IPS DF 4.7 (cell line): Measurements from ENCODE around the gene PXK.
"Not testable (repeated sequence)": the region's sequence is repeated elsewhere in the genome, so short reads cannot be mapped to it uniquely, and the experiment has no call there.

Experiments
- DNase-seq: peaks from one replicate; pipeline ENCODE4 v3.0.0-alpha.2; 2013; ENCODE audit warnings: low spot score; ENCODE audit errors: extremely low read depth

Gene PXK

GRCh38 chr3:58323529-58324390 is 8.9 kb upstream of the PXK start:
- DNase-seq = no peak

DNA sequence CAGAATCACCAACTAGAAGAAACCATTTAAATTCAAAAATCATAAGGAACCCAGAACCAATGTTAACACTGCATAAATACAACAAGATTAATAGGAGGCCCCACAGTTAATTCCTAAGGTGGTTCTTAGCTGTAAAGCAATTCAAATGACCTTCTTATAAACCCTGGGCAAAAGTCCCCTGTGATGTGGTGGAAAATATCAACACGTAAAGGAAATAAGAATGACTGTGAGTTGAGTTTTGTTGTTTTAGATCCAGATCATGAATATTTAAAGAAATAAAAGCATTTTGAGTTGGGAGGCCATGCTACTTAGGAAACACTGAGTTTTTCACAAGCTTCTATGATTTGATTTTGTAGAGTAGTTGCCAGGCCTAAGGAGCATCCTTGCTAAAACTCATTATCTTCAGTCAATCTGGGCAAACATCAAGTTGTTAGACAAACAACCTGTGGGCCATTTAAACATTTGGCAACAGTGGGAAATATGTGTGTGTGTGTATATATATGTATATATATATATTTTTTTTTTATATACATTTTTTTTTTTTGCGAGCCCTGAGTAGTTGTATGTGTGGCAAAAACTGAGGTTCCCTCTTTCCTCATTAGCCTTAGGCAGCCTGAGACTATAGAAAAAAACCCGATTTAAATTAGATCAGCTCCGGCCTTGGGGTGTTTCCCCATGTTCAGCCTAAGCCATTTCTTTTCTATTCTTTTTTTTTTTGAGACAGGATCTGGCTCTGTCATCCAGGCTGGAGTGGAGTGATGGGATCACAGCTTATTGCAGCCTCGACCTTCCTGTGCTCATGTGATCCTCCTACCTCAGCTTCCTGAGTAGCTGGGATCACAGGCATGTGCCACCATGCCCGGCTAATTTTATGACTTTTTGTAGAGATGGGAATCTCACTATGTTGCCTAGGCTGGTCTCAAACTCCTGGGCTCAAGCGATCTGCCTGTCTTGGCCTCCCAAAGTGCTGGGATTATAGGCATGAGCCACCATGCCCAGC is 8.0 kb upstream of the PXK start:
- no peak for DNase-seq

DNA sequence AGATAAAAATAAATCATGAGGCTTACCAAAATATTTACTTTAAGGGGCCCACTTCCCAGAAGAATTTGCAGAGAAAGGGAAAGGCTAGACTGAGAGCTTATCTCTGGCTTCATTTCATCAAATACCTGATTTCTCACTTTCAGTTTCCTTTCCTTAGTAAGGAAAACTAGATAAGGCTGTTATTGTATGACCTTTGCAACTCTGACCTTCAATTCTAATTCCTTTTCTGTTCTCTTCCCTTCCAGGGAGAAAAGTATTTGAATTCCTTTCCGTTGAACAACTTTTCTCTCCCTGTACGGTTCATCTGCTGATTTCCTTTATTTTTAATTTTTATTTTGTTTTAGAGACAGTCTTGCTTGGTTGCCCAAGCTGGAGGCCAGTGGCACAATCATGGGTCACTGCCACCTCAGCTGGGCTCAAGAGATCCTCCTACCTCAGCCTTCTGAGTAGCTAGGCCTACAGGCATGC is 7.1 kb upstream of the PXK start:
- no peak for DNase-seq

- DNase-seq = no peak
Observed at GRCh38 chr3:58326267-58326900, 6.3 kb upstream of the PXK start.

DNA sequence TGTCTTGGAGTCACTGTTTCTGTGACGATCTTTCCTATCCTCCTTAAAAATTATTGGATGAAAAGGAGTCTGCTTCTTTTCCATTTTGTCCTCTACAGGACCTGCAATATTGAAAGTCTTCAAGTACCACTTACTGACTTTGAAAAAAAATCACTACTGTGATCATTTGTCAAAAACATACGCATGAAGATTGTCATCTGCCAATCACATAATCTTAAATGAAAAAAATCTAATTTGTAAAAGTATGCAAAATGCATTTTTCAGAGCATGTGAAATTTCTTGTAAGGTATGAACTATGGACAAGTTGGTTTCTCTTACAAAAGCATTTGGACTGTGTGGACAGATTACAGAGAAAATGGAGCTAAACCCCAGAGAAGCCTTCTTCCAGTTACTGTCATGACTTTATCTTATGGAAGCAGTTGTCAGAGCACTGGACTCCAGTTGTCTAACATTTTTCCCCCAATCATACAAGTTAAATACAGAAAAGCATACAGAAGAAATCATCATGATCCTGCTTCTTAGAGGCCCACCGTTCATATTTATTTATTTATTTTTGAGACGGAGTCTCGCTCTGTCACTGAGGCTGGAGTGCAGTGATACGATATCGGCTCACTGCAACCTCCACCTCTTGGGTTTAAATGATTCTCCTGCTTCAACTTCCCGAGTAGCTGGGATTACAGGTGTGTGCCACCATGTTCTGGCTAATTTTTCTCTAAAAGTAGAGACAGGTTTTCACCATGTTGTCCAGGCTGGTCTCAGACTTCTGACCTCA is 3.4 kb upstream of the PXK start:
- no peak for DNase-seq

- DNase-seq = no peak
Observed at GRCh38 chr3:58329922-58330413, 2.7 kb upstream of the PXK start.

- no peak for DNase-seq
Observed at GRCh38 chr3:58331593-58332152, 1.0 kb upstream of the PXK start.

DNA sequence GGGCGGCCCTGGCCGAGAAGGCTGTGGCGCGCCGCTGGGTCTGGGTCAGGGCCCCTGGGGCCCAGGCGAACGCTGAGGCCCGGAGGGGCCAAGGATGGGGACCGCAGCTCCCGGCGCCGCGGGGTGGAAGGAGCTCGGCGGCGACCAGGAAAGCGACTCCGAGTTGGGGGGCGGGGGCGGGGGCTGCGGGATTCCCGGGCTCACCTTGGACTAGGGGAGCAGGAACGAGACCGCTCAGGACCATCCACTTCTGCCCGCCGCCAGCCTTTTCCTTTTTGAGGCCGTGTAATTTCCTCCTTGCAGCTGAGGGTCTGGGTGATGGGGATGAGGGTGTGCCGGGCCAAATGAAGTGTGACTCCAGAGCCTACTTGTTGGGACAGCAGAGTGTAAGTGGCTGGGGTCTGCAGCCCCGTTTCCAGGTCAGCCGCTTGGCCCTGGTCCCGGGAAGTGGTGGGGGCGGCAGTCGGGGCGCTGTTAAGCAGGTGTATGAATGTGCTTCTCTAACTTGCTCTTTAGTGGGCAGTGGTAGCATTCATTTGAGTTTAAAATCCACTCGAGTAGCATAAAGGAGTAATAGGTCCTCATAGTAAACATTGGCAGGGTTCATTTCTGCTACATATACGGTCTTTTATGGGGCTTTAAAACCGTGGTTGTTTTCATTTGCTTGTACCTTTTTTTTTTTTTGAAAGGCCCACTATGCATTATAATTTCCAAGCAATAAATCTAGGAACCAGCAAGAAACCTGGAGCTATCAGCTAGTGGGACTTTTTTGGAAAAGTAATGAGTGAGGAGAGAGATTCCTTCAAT is 717 bp downstream of the PXK start:
- DNase-seq = no peak

DNA sequence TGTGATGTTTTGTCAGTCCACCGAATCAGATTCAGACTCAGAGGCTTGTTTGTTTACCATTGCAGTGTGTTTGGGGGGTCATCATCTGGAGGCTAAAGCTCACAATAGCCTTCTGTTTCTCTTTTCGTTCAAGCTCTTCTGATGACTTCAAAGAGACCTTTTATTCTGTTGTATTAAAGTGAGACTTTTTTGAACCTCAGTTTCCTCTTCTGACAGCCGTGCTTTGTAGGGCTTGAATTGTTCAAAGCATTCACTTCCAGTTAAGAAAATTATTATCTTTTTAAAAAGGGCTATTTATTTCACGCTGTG is 1.3 kb downstream of the PXK start:
- DNase-seq = no peak

DNA sequence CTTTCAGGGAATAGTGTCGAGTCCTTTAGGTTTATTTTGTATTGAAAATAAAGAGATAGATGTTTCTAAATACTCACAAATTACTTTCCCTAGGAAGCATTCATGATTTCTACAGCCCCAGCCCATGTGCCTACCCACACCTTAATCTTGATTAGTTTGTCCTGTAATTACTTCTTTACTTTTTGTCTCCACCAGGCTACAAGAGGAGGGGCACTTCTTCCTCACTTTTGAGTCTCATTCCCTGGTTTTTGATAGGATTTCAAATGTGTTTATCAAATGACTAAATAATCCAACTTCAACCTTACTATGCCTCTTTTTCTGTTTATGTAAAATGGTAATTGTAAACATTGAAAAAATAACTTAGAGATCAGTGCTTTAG is 1.8 kb downstream of the PXK start:
- DNase-seq = no peak

- no peak for DNase-seq
Observed at GRCh38 chr3:58335652-58335947, 2.9 kb downstream of the PXK start.

DNA sequence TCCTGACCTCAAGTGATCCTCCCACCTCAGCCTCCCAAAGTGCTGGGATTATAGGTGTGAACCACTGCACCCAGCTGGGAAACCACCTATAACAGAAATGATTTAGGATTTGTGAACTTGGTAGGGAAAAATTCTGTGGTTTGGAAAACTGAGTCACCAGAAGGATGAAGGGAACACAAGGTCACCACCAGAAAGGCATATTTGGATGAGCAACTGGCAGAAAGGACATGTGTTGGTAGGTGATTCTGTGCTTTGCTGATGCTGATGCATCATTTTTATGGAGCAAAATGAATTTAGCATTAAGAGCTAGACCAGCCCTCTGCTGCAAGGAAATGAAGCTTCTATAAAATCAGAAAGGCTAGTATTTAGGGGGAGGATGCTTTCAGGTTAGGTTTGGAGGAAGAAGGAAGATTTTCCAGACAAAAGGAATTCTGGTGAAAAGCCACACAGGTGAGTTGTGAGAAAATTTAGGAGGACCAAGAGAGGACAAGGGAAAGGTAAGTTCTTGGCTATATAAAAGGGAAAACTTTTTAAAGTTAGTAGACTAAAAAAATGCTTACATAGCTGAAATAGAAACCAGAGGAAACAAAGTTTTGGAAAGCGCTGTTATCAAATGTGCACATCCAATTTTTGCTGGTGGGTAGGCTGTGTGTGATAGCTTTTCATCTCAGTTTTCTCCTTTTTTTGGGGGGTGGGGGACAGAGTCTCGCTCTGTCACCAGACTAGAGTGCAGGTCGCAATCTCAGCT is 3.6 kb downstream of the PXK start:
- no peak for DNase-seq

DNA sequence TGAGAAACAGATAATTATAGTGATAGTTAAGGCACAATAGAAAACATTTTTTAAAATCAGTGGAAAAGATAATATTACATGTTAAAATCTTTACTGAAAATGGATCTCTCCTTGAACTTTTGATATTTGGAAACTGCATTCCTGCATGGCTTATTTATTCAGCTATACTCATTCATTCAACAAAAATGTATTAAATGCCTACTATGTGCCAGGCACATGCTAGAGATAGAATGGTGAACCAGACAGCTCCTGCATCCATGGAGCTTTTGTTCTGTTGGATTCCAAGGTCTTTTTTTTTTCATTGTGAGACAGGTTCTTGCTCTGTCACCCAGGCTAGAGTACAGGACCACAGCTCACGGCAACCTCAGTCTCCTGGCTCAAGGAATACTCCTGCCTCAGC is 4.5 kb downstream of the PXK start:
- no peak for DNase-seq

DNA sequence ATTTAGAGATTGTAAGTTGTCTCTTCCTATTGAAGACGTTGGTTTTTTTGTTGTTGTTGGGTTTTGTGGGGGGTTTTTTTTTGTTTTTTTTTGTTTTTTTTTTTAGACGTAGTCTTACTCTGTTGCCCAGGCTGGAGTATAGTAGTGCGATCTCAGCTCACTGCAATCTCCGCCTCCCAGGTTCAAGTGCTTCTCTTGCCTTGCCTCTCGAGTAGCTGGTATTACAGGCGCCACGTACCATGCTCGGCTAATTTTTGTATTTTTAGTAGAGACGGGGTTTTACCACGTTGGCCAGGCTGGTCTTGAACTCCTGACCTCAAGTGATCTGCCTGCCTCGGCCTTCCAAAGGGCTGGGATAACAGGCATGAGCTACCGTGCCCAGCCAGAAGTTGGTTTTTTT is 6.5 kb downstream of the PXK start:
- DNase-seq = not testable (repeated sequence)

DNA sequence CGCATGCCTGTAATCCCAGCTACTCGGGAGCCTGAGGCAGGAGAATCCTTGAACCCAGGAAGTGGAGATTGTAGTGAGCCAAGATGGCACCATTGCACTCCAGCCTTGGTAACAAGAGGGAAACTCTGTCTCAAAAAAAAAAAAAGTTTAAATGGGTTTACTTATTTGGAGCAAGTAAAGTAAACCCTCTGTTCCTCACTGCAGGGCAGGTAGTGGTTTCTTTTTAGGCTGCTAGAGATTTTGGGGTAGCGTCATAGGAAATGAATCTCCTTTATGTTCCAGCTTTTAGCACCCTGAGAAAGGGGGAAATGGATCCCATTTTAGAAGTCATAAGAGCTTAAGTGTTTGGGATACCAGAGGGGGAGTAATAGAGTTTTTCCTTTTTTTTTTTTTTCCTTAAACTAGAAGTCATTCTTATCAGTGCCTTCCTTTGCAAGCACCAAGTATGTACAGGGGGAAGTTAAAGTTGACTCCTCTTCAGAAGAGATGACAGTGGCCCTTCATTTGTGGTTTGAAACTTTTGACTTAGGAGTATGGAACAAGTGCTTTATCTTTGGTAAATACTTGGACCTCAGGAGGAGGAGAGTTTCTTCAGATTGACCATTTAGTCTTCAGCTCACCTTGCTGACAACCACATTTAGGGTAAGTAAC is 8.0 kb downstream of the PXK start:
- DNase-seq = no peak

- no peak for DNase-seq
Observed at GRCh38 chr3:58341376-58341775, 8.7 kb downstream of the PXK start.

- no peak for DNase-seq
Observed at GRCh38 chr3:58342676-58343075, 10.0 kb downstream of the PXK start.

GRCh38 chr3:58345457-58345856 is 12.8 kb downstream of the PXK start:
- no peak for DNase-seq

- no peak for DNase-seq
Observed at GRCh38 chr3:58346368-58346767, 13.7 kb downstream of the PXK start.
